H1 (cell line): ENCODE measurements around the gene STX17. TPM values are rescaled to one million over a fixed set of nuclear protein-coding genes. Genes with fewer than 3 reads are reported as not detected.

Experiments used
- CTCF ChIA-PET: fragments of 300-600 bp; sonication (Branson Sonifier 250); formaldehyde crosslinking; loops from one replicate; lab custom pipeline; 2021; ENCODE audit not compliant: partially characterized antibody; lab: Charles Lee
- POLR2A ChIA-PET: fragments of 300-600 bp; sonication (Branson Sonifier 250); formaldehyde crosslinking; loops from one replicate; lab custom pipeline; 2021; ENCODE audit warnings: inconsistent platforms; ENCODE audit not compliant: partially characterized antibody; lab: Charles Lee
- DNase-seq, 2 experiments: peaks; one replicate each; pipeline versions ENCODE4 v3.0.0 to v3.0.0-alpha.2; 2010 to 2022; ENCODE audit warnings: low spot score in 2 of 2, low read depth in 1 of 2, mixed read lengths in 1 of 2
- FAIRE-seq: peaks from 2 replicates; lab custom pipeline; 2011; peaks lifted over from hg19 to GRCh38; lab: Jason Lieb, UNC
- H2AFZ ChIP-seq: 2 replicates; pipeline ENCODE4 v1.8.1; 2012; ENCODE audit warnings: low read length, inconsistent platforms
- H2AK5ac ChIP-seq: 2 replicates; pipeline ENCODE4 v1.6.1; 2013; ENCODE audit warnings: low read depth, low read length
- H2BK120ac ChIP-seq: replicated peaks from 2 replicates; pipeline ENCODE3; 2013; ENCODE audit warnings: low read depth, low read length, inconsistent platforms
- H2BK12ac ChIP-seq: 2 replicates; pipeline ENCODE4 v1.6.1; 2013; ENCODE audit warnings: low read depth, low read length
- H2BK15ac ChIP-seq: 2 replicates; pipeline ENCODE4 v1.6.1; 2013; ENCODE audit warnings: low read length
- H2BK20ac ChIP-seq: 2 replicates; pipeline ENCODE4 v1.6.1; 2013; ENCODE audit warnings: low read length
- H2BK5ac ChIP-seq: 2 replicates; pipeline ENCODE4 v1.6.1; 2013; ENCODE audit warnings: low read depth, low read length
- H3K14ac ChIP-seq: 2 replicates; pipeline ENCODE4 v1.6.1; 2013; ENCODE audit warnings: inconsistent platforms; ENCODE audit not compliant: insufficient read length
- H3K18ac ChIP-seq: 2 replicates; pipeline ENCODE4 v1.6.1; 2013; ENCODE audit warnings: low read length; ENCODE audit errors: extremely low read depth
- H3K23ac ChIP-seq: 2 replicates; pipeline ENCODE4 v1.6.1; 2013; ENCODE audit warnings: inconsistent platforms; ENCODE audit not compliant: insufficient read length
- H3K23me2 ChIP-seq: 2 replicates; pipeline ENCODE4 v1.6.1; 2013; ENCODE audit warnings: low read depth, low read length
- H3K27ac ChIP-seq: 2 replicates; pipeline ENCODE4 v1.6.1; 2011; ENCODE audit warnings: low read depth, low read length, inconsistent platforms
- H3K27me3 ChIP-seq, 4 experiments: replicated peaks in 1 of 4; 1 replicate in 1 of 4; 2 replicates in 3 of 4; pipeline versions ENCODE4 v1.6.1 to v1.8.1; 2011 to 2013; ENCODE audit warnings: low read length in 3 of 4, mild to moderate bottlenecking in 3 of 4, inconsistent platforms in 2 of 4, mixed read lengths in 2 of 4, moderate library complexity in 1 of 4; ENCODE audit not compliant: control insufficient read depth in 3 of 4, insufficient read depth in 3 of 4; ENCODE audit errors: extremely low read depth in 1 of 4
- H3K36me3 ChIP-seq, 4 experiments: 2 replicates each; pipeline versions ENCODE4 v1.6.1 to v1.8.1; 2011 to 2013; ENCODE audit warnings: mild to moderate bottlenecking in 4 of 4, low read length in 3 of 4, moderate library complexity in 2 of 4, control low read depth in 1 of 4, inconsistent platforms in 1 of 4; ENCODE audit not compliant: insufficient read depth in 4 of 4, control insufficient read depth in 2 of 4
- H3K4ac ChIP-seq: replicated peaks from 2 replicates; pipeline ENCODE3; 2013; ENCODE audit warnings: low read length, low read depth, mixed read lengths, inconsistent platforms; ENCODE audit not compliant: insufficient read length
- H3K4me1 ChIP-seq, 4 experiments: replicated peaks in 1 of 4; 1 replicate in 1 of 4; 2 replicates in 3 of 4; pipeline versions ENCODE4 v1.6.1 to v1.8.1; 2011 to 2013; ENCODE audit warnings: low read length in 3 of 4, inconsistent platforms in 2 of 4, mixed read lengths in 1 of 4; ENCODE audit not compliant: insufficient read depth in 4 of 4, control insufficient read depth in 3 of 4
- H3K4me2 ChIP-seq, 2 experiments: 2 replicates each; pipeline versions ENCODE4 v1.6.1 to v1.8.1; 2011 to 2013; ENCODE audit warnings: low read depth in 2 of 2, low read length in 2 of 2, control low read depth in 1 of 2, inconsistent platforms in 1 of 2, mild to moderate bottlenecking in 1 of 2; ENCODE audit not compliant: insufficient read depth in 1 of 2
- H3K4me3 ChIP-seq, 4 experiments: fragments of 200-600, 300-600 bp in 1 of 4; sonication (generic), shearing (Covaris generic), sonication (Bioruptor Twin) in 1 of 4; 2 replicates each; pipeline versions ENCODE4 v1.5.1 to v1.8.1; 2011 to 2016; ENCODE audit warnings: low read length in 4 of 4, low read depth in 3 of 4, control low read depth in 2 of 4, inconsistent platforms in 2 of 4, mild to moderate bottlenecking in 2 of 4, mixed read lengths in 1 of 4, moderate library complexity in 1 of 4; ENCODE audit not compliant: insufficient read depth in 2 of 4; ENCODE audit errors: extremely low read depth in 1 of 4
- H3K56ac ChIP-seq: replicated peaks from 2 replicates; pipeline ENCODE3; 2013; ENCODE audit warnings: low read depth, mild to moderate bottlenecking, mixed read lengths, low read length, inconsistent platforms; ENCODE audit not compliant: insufficient read length
- H3K79me1 ChIP-seq: 2 replicates; pipeline ENCODE4 v1.6.1; 2013; ENCODE audit warnings: low read depth, low read length, control low read depth
- H3K79me2 ChIP-seq, 2 experiments: 2 replicates each; pipeline versions ENCODE4 v1.6.1 to v1.8.1; 2012 to 2013; ENCODE audit warnings: low read length in 2 of 2, mild to moderate bottlenecking in 2 of 2, inconsistent platforms in 1 of 2; ENCODE audit not compliant: insufficient read depth in 2 of 2, control insufficient read depth in 1 of 2
- H3K9ac ChIP-seq, 4 experiments: replicated peaks in 1 of 4; 1 replicate in 1 of 4; 2 replicates in 3 of 4; pipeline versions ENCODE4 v1.6.1 to v1.8.1; 2011 to 2013; ENCODE audit warnings: low read depth in 3 of 4, low read length in 3 of 4, control low read depth in 2 of 4, mild to moderate bottlenecking in 2 of 4, moderate library complexity in 2 of 4, inconsistent platforms in 1 of 4; ENCODE audit errors: extremely low read depth in 1 of 4
- H3K9me3 ChIP-seq, 2 experiments: 2 replicates each; pipeline versions ENCODE4 v1.6.1 to v1.8.1; 2012 to 2013; ENCODE audit warnings: mild to moderate bottlenecking in 2 of 2, moderate library complexity in 2 of 2, control low read depth in 1 of 2, inconsistent platforms in 1 of 2, low read depth in 1 of 2, low read length in 1 of 2, mixed read lengths in 1 of 2; ENCODE audit not compliant: insufficient read depth in 2 of 2
- H4K20me1 ChIP-seq, 2 experiments: replicated peaks in 1 of 2; 2 replicates each; pipeline versions ENCODE3 to v1.8.1; 2011 to 2013; ENCODE audit warnings: inconsistent platforms in 2 of 2, low read length in 2 of 2, mild to moderate bottlenecking in 1 of 2; ENCODE audit not compliant: insufficient read depth in 2 of 2, control insufficient read depth in 1 of 2
- H4K5ac ChIP-seq: 2 replicates; pipeline ENCODE4 v1.6.1; 2013; ENCODE audit warnings: low read length, low read depth, mixed read lengths, inconsistent platforms; ENCODE audit not compliant: insufficient read length
- H4K8ac ChIP-seq: 2 replicates; pipeline ENCODE4 v1.8.0; 2013; ENCODE audit warnings: mild to moderate bottlenecking, moderate library complexity, low read length, inconsistent platforms; ENCODE audit not compliant: insufficient read depth; ENCODE audit errors: extremely low read depth
- H4K91ac ChIP-seq: replicated peaks from 2 replicates; pipeline ENCODE3; 2013; ENCODE audit warnings: low read length, mixed read lengths, inconsistent platforms; ENCODE audit not compliant: insufficient read length
- SAP30 ChIP-seq: fragments of 300-600 bp; sonication (generic); IDR thresholded peaks from 2 replicates; pipeline ENCODE4 v1.7.1; 2012; ENCODE audit warnings: low read length, moderate library complexity, mild to moderate bottlenecking, inconsistent platforms; ENCODE audit not compliant: insufficient read depth, insufficient replicate concordance
- WGBS, 2 experiments: shearing (Covaris generic) in 1 of 2; methylation state at CpG; one replicate each; pipeline versions ENCODE4 v1.1.6 to v1.1.7; 2013 to 2015; ENCODE audit warnings: low lambda C conversion rate in 2 of 2, mixed read lengths in 2 of 2, inconsistent platforms in 1 of 2, low coverage in 1 of 2, missing lambda C conversion rate in 1 of 2; ENCODE audit not compliant: insufficient replicate concordance in 2 of 2, insufficient coverage in 1 of 2, insufficient read length in 1 of 2; ENCODE audit errors: extremely low coverage in 1 of 2, missing lambda C conversion rate in 1 of 2; 5-methylcytosine and 5-hydroxymethylcytosine counted together
- polyA plus RNA-seq, 7 experiments: library from polyadenylated mRNA; depleted of rRNA in 3 of 7; stranded (reverse) in 5 of 7; unstranded in 2 of 7; fragments of >200 nt in 5 of 7; fragments of 200-250 nt in 2 of 7; gene quantifications; 1 replicate in 5 of 7; 2 replicates in 1 of 7; 4 replicates in 1 of 7; pipeline versions ENCODE4 v1.2.1 to v1.2.3, GENCODE V29; 2011 to 2013; ENCODE audit warnings: missing spikeins in 2 of 7, mixed read lengths in 2 of 7
- total RNA-seq: library from RNA; stranded (reverse); fragmentation: NEBNext Ultra II Directional; extraction: Animal tissue kit (Norgen Biotek cat#: 25700); gene quantifications from 2 replicates; pipeline ENCODE4 v1.2.1, GENCODE V29; 2021

STX17 gene
- total and polyA plus RNA-seq, 2 of the 8 experiments (the other 6 are each of a cell fraction or from before 2014, with no cell fraction given): 4.5 to 16.3 TPM

DNA sequence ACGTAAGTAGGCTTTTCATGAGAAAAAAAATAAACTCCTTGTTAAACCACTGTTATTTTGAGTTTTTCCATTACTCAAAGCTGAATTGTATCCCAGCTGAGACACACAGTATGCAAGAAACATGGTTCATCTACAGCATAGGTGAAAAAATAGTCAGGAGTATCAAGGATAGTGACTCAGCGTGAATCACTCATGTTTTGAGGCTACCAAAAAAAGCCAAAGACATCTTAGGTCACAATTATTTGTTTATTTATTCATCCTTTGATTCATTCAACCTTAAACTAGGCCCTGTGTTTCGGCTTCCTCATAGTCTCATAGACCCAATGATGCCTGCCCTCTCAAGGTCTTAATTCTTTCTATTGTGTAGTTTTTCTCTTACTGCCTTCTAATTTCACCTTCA lies 32.9 kb upstream of the STX17 start:
- Histone ChIP-seq H2AK5ac (no peak overlapping the region), H3K27ac (no peak overlapping the region), H3K36me3 (no peaks in the 10 kb centered on the region; a peak in 1 of 8 replicates), H4K8ac (no peak overlapping the region), H3K23ac (no peak overlapping the region), H3K18ac (no peak overlapping the region), H2BK120ac (no peak overlapping the region), H4K20me1 (no peaks in the 10 kb centered on the region), H2BK5ac (no peak overlapping the region), H2AFZ (no peak overlapping the region), H4K5ac (no peak overlapping the region), H3K79me2 (no peaks in the 10 kb centered on the region), H3K4me2 (no peak overlapping the region), H2BK12ac (no peak overlapping the region), H3K9ac (no peak overlapping the region), H3K4ac (no peak overlapping the region), H3K9me3 (no peaks in the 10 kb centered on the region), H2BK15ac (no peak overlapping the region), H3K27me3 (no peaks in the 10 kb centered on the region), H2BK20ac (no peak overlapping the region), H3K79me1 (no peaks in the 10 kb centered on the region), H3K4me3 (no peak overlapping the region), H3K14ac (no peak overlapping the region), H4K91ac (no peak overlapping the region), H3K4me1 (no peaks in the 10 kb centered on the region), H3K56ac (no peak overlapping the region), H3K23me2 (no peaks in the 10 kb centered on the region; the same call in 1 of the 2 replicates)
- POLR2A ChIA-PET: no interaction called here
- WGBS, 2 experiments: 92% methylated on average over 3 of the region's 3 CpGs; no CpG with 5 or more reads in 1 of the 2 experiments
- no peak for DNase-seq
- FAIRE-seq: no peak
- CTCF ChIA-PET: interaction anchor here (0.5 to 11.1 kb wide), 3 partner anchors 13 to 17 kb away, joined by 3 to 51 read pairs (median 4); no protein-coding TSS in a partner anchor
- no peak for TF ChIP-seq SAP30
